Body of pancreas (tissue), 4 donors: ENCODE results near the gene KIF1A. TPM values are rescaled to one million over a fixed set of nuclear protein-coding genes. Genes with fewer than 3 reads are reported as not detected.
A peak's percentile ranks its signal among the peaks of the same experiment; 100 is the strongest.

Experiments used
- ATAC-seq: fragments of 150-250 bp; one replicate; pipeline ENCODE4 v1.9.1; 2016
- DNase-seq, 4 donors: peaks; one replicate each; pipeline ENCODE4 v3.0.0-alpha.2; 2019
- H3K27ac ChIP-seq, 4 donors: fragments of 200-600 bp; sonication (generic); 1 replicate in 3 of 4; 2 replicates in 1 of 4; pipeline versions ENCODE4 v1.5.1 to v1.6.1; 2016 to 2019; ENCODE audit warnings: mild to moderate bottlenecking in 1 of 4, mixed read lengths in 1 of 4, moderate library complexity in 1 of 4
- H3K27me3 ChIP-seq, 2 donors: fragments of 200-600 bp; sonication (generic); one replicate each; pipeline ENCODE4 v1.6.0; 2016; ENCODE audit warnings: mild to moderate bottlenecking in 1 of 2
- H3K36me3 ChIP-seq, 2 donors: fragments of 200-600 bp; sonication (generic); replicated peaks in 1 of 2; 2 replicates each; pipeline ENCODE4 v1.5.1; 2016; ENCODE audit warnings: low read depth in 2 of 2; ENCODE audit not compliant: insufficient read depth in 1 of 2
- H3K4me1 ChIP-seq: fragments of 200-600 bp; sonication (generic); one replicate; pipeline ENCODE4 v1.6.0; 2016
- H3K4me3 ChIP-seq, 2 donors: fragments of 200-600 bp; sonication (generic); 1 replicate in 1 of 2; 2 replicates in 1 of 2; pipeline ENCODE4 v1.5.1; 2016 to 2019
- H3K9me3 ChIP-seq, 3 donors: fragments of 200-600 bp; sonication (generic); 1 replicate in 2 of 3; 2 replicates in 1 of 3; pipeline ENCODE4 v1.5.1; 2016
- CTCF ChIP-seq, 7 experiments: fragments of 450-650 bp in 4 of 7; fragments of 200-600 bp in 3 of 7; sonication (generic) in 3 of 7; IDR thresholded peaks; one replicate each; pipeline ENCODE4 v1.5.1; 2016 to 2019; ENCODE audit warnings: antibody characterized with exemption in 7 of 7
- POLR2A ChIP-seq, 3 donors: fragments of 450-650 bp; IDR thresholded peaks; one replicate each; pipeline ENCODE4 v1.6.1; 2016; ENCODE audit warnings: antibody characterized with exemption in 3 of 3, mild to moderate bottlenecking in 2 of 3
- WGBS, 2 donors: methylation state at CpG; one replicate each; pipeline ENCODE4 v1.1.5; 2017; 5-methylcytosine and 5-hydroxymethylcytosine counted together
- intact Hi-C: fragments of 100-400 bp; cut with DNase I; formaldehyde crosslinking; loops from one replicate; pipeline ENCODE4 v1.15.1; 2023
- total RNA-seq, 2 donors: library from RNA; depleted of rRNA; stranded (reverse); fragments of >200 nt; gene quantifications; one replicate each; pipeline ENCODE4 v1.1.0, GENCODE V29; 2016

KIF1A gene
- total RNA-seq, 2 donors from 2014 or later = 51.9 to 79.1 TPM

GRCh38 chr2:240803191-240803590 lies 16.8 kb downstream of the KIF1A start:
- DNase-seq = peak in 1 of 4 donors; percentile 2
- Histone ChIP-seq H3K27ac (no peak overlapping the region), H3K9me3 (no peaks in the 10 kb centered on the region), H3K4me1 (no peaks in the 10 kb centered on the region), H3K4me3 (no peak overlapping the region), H3K36me3 (no peaks in the 10 kb centered on the region), H3K27me3 (no peaks in the 10 kb centered on the region)
- ATAC-seq = no peak
- intact Hi-C loops = no loop called here
- TF ChIP-seq POLR2A (IDR thresholded peaks at IDR 0.05) = no peak
- no peak for TF ChIP-seq CTCF (IDR thresholded peaks at IDR 0.05)
- 82 to 86% methylated on average over 8 of the region's 8 CpGs for WGBS, 2 donors

GRCh38 chr2:240799033-240799820 lies 20.8 kb downstream of the KIF1A start:
- Histone ChIP-seq H3K4me3 (no peak overlapping the region), H3K36me3 (no peaks in the 10 kb centered on the region), H3K27me3 (no peaks in the 10 kb centered on the region), H3K27ac (no peak overlapping the region), H3K4me1 (peaks cover 3% of the 10 kb centered on the region), H3K9me3 (no peaks in the 10 kb centered on the region)
- peak in 2 of 4 donors; percentile 4 to 10 for DNase-seq
- no peak for ATAC-seq
- TF ChIP-seq POLR2A (IDR thresholded peaks at IDR 0.05) (no peak), CTCF (IDR thresholded peaks at IDR 0.05) (no peak)
- 69 to 80% methylated on average over 8 to 13 of the region's 14 CpGs for WGBS, 2 donors
- intact Hi-C loops = no loop called here

GRCh38 chr2:240798327-240798905 lies 21.6 kb downstream of the KIF1A start:
- H3K9me3 ChIP-seq = no peaks in the 10 kb centered on the region
- no peak overlapping the region for H3K27ac ChIP-seq
- ATAC-seq = no peak
- WGBS, 2 donors = 86% methylated on average over 14 to 17 of the region's 17 CpGs
- TF ChIP-seq CTCF (IDR thresholded peaks at IDR 0.05) (no peak), POLR2A (IDR thresholded peaks at IDR 0.05) (no peak)
- H3K27me3 ChIP-seq = no peaks in the 10 kb centered on the region
- peak in 1 of 4 donors; percentile 4 for DNase-seq
- no peaks in the 10 kb centered on the region for H3K36me3 ChIP-seq
- peaks cover 4% of the 10 kb centered on the region for H3K4me1 ChIP-seq
- no peak overlapping the region for H3K4me3 ChIP-seq
- intact Hi-C loops = no loop called here

GRCh38 chr2:240797914-240798313 lies 22.1 kb downstream of the KIF1A start:
- DNase-seq (peak in 2 of 4 donors; percentile 3 to 4), ATAC-seq (no peak)
- peaks cover 4% of the 10 kb centered on the region for H3K4me1 ChIP-seq
- H3K4me3 ChIP-seq = no peak overlapping the region
- H3K27ac ChIP-seq = no peak overlapping the region
- H3K9me3 ChIP-seq = no peaks in the 10 kb centered on the region
- 78 to 85% methylated on average over 8 to 12 of the region's 12 CpGs for WGBS, 2 donors
- TF ChIP-seq POLR2A (IDR thresholded peaks at IDR 0.05) (no peak), CTCF (IDR thresholded peaks at IDR 0.05) (no peak)
- intact Hi-C loops = no loop called here
- no peaks in the 10 kb centered on the region for H3K27me3 ChIP-seq
- no peaks in the 10 kb centered on the region for H3K36me3 ChIP-seq
